Measurements from ENCODE around the gene KHDRBS1.

Gene KHDRBS1, protein sequence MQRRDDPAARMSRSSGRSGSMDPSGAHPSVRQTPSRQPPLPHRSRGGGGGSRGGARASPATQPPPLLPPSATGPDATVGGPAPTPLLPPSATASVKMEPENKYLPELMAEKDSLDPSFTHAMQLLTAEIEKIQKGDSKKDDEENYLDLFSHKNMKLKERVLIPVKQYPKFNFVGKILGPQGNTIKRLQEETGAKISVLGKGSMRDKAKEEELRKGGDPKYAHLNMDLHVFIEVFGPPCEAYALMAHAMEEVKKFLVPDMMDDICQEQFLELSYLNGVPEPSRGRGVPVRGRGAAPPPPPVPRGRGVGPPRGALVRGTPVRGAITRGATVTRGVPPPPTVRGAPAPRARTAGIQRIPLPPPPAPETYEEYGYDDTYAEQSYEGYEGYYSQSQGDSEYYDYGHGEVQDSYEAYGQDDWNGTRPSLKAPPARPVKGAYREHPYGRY

DNA sequence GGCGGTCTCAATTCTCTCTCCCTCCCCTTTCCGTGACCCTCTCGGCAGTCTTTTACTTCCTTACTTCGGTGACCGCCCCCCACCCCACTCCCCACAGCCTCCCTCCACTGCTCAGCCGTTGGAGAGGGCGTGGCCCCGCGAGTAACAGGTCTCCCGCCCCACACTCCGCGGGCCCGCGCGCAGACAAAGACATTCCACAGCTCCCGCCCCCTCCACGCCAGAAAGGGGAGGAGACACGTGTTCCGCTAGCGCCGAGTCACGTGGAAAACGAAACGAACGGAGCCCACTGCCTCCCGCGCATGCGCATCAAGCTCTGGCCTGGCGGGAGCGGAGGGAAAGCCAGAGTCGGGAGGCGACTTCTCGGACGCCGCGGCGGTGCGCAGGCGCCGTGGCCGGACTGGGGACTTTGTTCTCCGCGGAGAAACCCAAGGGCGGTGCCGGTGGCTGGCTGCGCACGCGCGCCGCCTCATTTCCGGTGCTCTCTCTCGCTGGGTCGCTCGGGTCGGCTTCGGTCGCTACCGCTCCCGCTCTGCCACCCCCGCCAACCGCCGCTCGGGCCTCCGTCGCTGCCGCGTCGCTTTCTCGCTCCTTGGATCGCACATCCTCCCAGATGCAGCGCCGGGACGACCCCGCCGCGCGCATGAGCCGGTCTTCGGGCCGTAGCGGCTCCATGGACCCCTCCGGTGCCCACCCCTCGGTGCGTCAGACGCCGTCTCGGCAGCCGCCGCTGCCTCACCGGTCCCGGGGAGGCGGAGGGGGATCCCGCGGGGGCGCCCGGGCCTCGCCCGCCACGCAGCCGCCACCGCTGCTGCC is at the start of gene KHDRBS1:
Gene KHDRBS1, plus strand, starts transcription at position 483 of the 813 bp plus-strand sequence. Its CDS starts 128 bp downstream, at position 611.
- H3K4me2 ChIP-seq, result peak within 1 kb of the TSS; percentile 98
- peaks cover 12% of the 10 kb centered on the region for H4K20me1 ChIP-seq (ENCODE audit: insufficient read depth)
- H3K9ac ChIP-seq, result peak within 1 kb of the TSS; percentile 83
- no peaks in the 10 kb centered on the region for H3K36me3 ChIP-seq (ENCODE audit: insufficient read depth)
- H3K27me3 ChIP-seq (ENCODE audit: insufficient read depth, low read depth), result no peaks in the 10 kb centered on the region
- H2AFZ ChIP-seq (ENCODE audit: low read depth), result peak within 1 kb of the TSS; percentile 72
- H3K27ac ChIP-seq, result peak within 1 kb of the TSS; percentile 81
- no peak for TF ChIP-seq CTCF (conservative IDR thresholded peaks at IDR 0.05; ENCODE audit: low read depth, low read length)
- peaks cover 62% of the 10 kb centered on the region for H3K4me1 ChIP-seq (ENCODE audit: low read depth, poor library complexity, severe bottlenecking)
- H3K4me3 ChIP-seq (IDR thresholded peaks at IDR 0.05; ENCODE audit: insufficient read depth, low read depth, low read length), result peak within 1 kb of the TSS; percentile 75
- H3K79me2 ChIP-seq (ENCODE audit: insufficient read depth, low read depth), result peaks cover 49% of the 10 kb centered on the region

DNA sequence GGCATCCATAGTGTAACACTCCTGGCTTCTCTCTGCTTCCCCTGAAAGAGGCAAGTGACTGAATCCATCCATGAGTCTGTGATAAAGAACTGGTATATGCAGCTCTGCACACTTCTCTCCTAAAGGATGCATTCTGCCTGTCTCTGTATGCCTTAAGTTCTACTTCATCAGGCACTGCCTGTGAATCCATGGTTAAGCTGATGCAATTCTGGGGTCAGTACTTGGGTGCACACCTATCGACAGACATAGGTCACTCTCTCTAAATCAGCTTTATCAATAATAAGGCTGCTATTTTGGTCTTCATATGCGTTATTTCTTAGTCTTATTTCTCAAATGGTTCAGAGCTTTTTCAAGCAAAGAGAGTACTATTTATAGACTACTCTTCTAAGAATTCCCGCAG is 42.8 kb upstream of the KHDRBS1 start:
- Histone ChIP-seq H3K79me2 (ENCODE audit: insufficient read depth, low read depth) (no peaks in the 10 kb centered on the region), H3K4me1 (ENCODE audit: low read depth, poor library complexity, severe bottlenecking) (no peaks in the 10 kb centered on the region), H2AFZ (ENCODE audit: low read depth) (no peak overlapping the region), H3K4me2 (no peak overlapping the region), H3K27me3 (ENCODE audit: insufficient read depth, low read depth) (no peaks in the 10 kb centered on the region), H3K36me3 (ENCODE audit: insufficient read depth) (no peaks in the 10 kb centered on the region), H4K20me1 (ENCODE audit: insufficient read depth) (no peaks in the 10 kb centered on the region), H3K9ac (no peak overlapping the region), H3K4me3 (IDR thresholded peaks at IDR 0.05; ENCODE audit: insufficient read depth, low read depth, low read length) (no peak overlapping the region), H3K27ac (no peak overlapping the region)
- TF ChIP-seq CTCF (conservative IDR thresholded peaks at IDR 0.05; ENCODE audit: low read depth, low read length), result no peak

GRCh38 chr1:31976401-31976800 is 37.3 kb upstream of the KHDRBS1 start:
- H3K4me3 ChIP-seq (IDR thresholded peaks at IDR 0.05; ENCODE audit: insufficient read depth, low read depth, low read length), result no peak overlapping the region
- no peaks in the 10 kb centered on the region for H4K20me1 ChIP-seq (ENCODE audit: insufficient read depth)
- no peaks in the 10 kb centered on the region for H3K79me2 ChIP-seq (ENCODE audit: insufficient read depth, low read depth)
- peaks cover 21% of the 10 kb centered on the region for H3K4me1 ChIP-seq (ENCODE audit: low read depth, poor library complexity, severe bottlenecking)
- H3K27ac ChIP-seq, result no peak overlapping the region
- no peak overlapping the region for H2AFZ ChIP-seq (ENCODE audit: low read depth)
- H3K4me2 ChIP-seq, result no peak overlapping the region
- no peak overlapping the region for H3K9ac ChIP-seq
- no peaks in the 10 kb centered on the region for H3K27me3 ChIP-seq (ENCODE audit: insufficient read depth, low read depth)
- H3K36me3 ChIP-seq (ENCODE audit: insufficient read depth), result no peaks in the 10 kb centered on the region
- no peak for TF ChIP-seq CTCF (conservative IDR thresholded peaks at IDR 0.05; ENCODE audit: low read depth, low read length)

- H3K9ac ChIP-seq, result no peak overlapping the region
- no peak overlapping the region for H3K4me2 ChIP-seq
- no peaks in the 10 kb centered on the region for H3K79me2 ChIP-seq (ENCODE audit: insufficient read depth, low read depth)
- H3K4me1 ChIP-seq (ENCODE audit: low read depth, poor library complexity, severe bottlenecking), result peaks cover 28% of the 10 kb centered on the region
- H2AFZ ChIP-seq (ENCODE audit: low read depth), result no peak overlapping the region
- H4K20me1 ChIP-seq (ENCODE audit: insufficient read depth), result no peaks in the 10 kb centered on the region
- peak; percentile 43; the same call in 1 of the 2 replicates for TF ChIP-seq CTCF (conservative IDR thresholded peaks at IDR 0.05; ENCODE audit: low read depth, low read length)
- no peak overlapping the region for H3K4me3 ChIP-seq (IDR thresholded peaks at IDR 0.05; ENCODE audit: insufficient read depth, low read depth, low read length)
- H3K36me3 ChIP-seq (ENCODE audit: insufficient read depth), result no peaks in the 10 kb centered on the region
- H3K27ac ChIP-seq, result no peak overlapping the region
- no peaks in the 10 kb centered on the region for H3K27me3 ChIP-seq (ENCODE audit: insufficient read depth, low read depth)
These were observed 36.1 kb upstream of the KHDRBS1 start for GRCh38 chr1:31977385-31978131.
